MM.1S (cell line): ENCODE results near the gene SLC2A5.

Experiments used
- DNase-seq: peaks from one replicate; pipeline ENCODE4 v3.0.0-alpha.2; 2015
- H2AFZ ChIP-seq: fragments of 300-600 bp; sonication (generic); 2 replicates; pipeline ENCODE4 v1.6.0; 2016; ENCODE audit warnings: antibody characterized with exemption, low read length
- H3F3A ChIP-seq: fragments of 300-600 bp; sonication (generic); 2 replicates; pipeline ENCODE4 v1.6.1; 2016; ENCODE audit warnings: mild to moderate bottlenecking, antibody characterized with exemption, low read length, moderate library complexity, mixed read lengths; ENCODE audit not compliant: insufficient read depth
- H3K27ac ChIP-seq: fragments of 300-600 bp; sonication (generic); 2 replicates; pipeline ENCODE4 v1.5.1; 2016; ENCODE audit warnings: mild to moderate bottlenecking, low read length
- H3K27me3 ChIP-seq: fragments of 300-600 bp; sonication (generic); replicated peaks from 2 replicates; pipeline ENCODE4 v1.6.0; 2016; ENCODE audit warnings: low read length; ENCODE audit not compliant: insufficient read depth
- H3K36me3 ChIP-seq: fragments of 300-600 bp; sonication (generic); replicated peaks from 2 replicates; pipeline ENCODE4 v1.6.1; 2016; ENCODE audit warnings: mild to moderate bottlenecking, low read length, mixed read lengths; ENCODE audit not compliant: insufficient read depth
- H3K4me1 ChIP-seq: fragments of 300-600 bp; sonication (generic); 2 replicates; pipeline ENCODE4 v1.6.1; 2016; ENCODE audit warnings: low read length, mixed read lengths
- H3K4me2 ChIP-seq: fragments of 300-600 bp; sonication (generic); 2 replicates; pipeline ENCODE4 v1.6.0; 2016; ENCODE audit warnings: low read depth, low read length
- H3K4me3 ChIP-seq: fragments of 300-600 bp; sonication (generic); 2 replicates; pipeline ENCODE4 v1.5.1; 2016; ENCODE audit warnings: low read length, mixed read lengths
- H3K79me2 ChIP-seq: fragments of 300-600 bp; sonication (generic); 2 replicates; pipeline ENCODE4 v1.6.1; 2016; ENCODE audit warnings: mixed run types, low read length, mixed read lengths
- H3K9ac ChIP-seq: fragments of 300-600 bp; sonication (generic); 2 replicates; pipeline ENCODE4 v1.6.1; 2016; ENCODE audit warnings: low read length, mixed read lengths
- H3K9me2 ChIP-seq: fragments of 300-600 bp; sonication (generic); replicated peaks from 2 replicates; pipeline ENCODE4 v1.6.1; 2016; ENCODE audit warnings: mild to moderate bottlenecking, low read length, mixed read lengths; ENCODE audit not compliant: insufficient read depth
- H3K9me3 ChIP-seq: fragments of 300-600 bp; sonication (generic); replicated peaks from 2 replicates; pipeline ENCODE4 v1.6.1; 2016; ENCODE audit warnings: mild to moderate bottlenecking, low read length, mixed read lengths; ENCODE audit not compliant: insufficient read depth
- H4K20me1 ChIP-seq: fragments of 300-600 bp; sonication (generic); 2 replicates; pipeline ENCODE4 v1.6.1; 2016; ENCODE audit warnings: mild to moderate bottlenecking, low read length, moderate library complexity, mixed read lengths; ENCODE audit not compliant: insufficient read depth
- EZH2 ChIP-seq: fragments of 300-600 bp; sonication (generic); optimal IDR thresholded peaks from 2 replicates; pipeline ENCODE3; 2017; ENCODE audit warnings: low read depth, mild to moderate bottlenecking, antibody characterized with exemption, low read length, mixed read lengths
- EZH2phosphoT487 ChIP-seq: fragments of 300-600 bp; sonication (generic); IDR thresholded peaks from 2 replicates; pipeline ENCODE4 v1.6.1; 2018; ENCODE audit warnings: antibody characterized with exemption, low read length
- TF ChIP-seq, protein P1 (sequence below): fragments of 300-600 bp; sonication (generic); IDR thresholded peaks from 2 replicates; pipeline ENCODE4 v1.5.1; 2016; ENCODE audit warnings: antibody characterized with exemption, low read length, mixed read lengths

Gene SLC2A5

DNA sequence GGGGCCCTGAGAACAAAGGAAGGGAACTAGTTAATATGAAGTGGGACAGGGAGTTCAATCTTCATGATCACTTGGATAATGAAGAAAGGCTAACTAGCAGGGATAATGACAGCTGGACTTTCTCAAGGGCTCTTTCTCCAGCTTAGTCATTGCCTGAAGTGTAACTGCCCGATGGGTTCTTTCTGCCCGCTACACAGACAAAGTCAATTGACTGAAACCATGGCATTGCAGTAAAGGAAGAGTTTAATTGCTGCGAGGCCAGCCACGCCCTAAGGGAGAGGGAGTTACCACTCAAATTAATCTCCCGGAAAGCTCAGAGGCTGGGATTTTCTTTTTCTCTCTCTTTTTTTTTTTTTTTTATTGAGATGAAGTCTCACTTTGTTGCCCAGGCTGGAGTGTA is 16.6 kb upstream of the SLC2A5 start:
- no peak overlapping the region for H2AFZ ChIP-seq
- no peak for DNase-seq
- no peaks in the 10 kb centered on the region for H3K79me2 ChIP-seq
- no peaks in the 10 kb centered on the region for H3K9me2 ChIP-seq
- H3K36me3 ChIP-seq: no peaks in the 10 kb centered on the region
- TF ChIP-seq, protein P1, sequence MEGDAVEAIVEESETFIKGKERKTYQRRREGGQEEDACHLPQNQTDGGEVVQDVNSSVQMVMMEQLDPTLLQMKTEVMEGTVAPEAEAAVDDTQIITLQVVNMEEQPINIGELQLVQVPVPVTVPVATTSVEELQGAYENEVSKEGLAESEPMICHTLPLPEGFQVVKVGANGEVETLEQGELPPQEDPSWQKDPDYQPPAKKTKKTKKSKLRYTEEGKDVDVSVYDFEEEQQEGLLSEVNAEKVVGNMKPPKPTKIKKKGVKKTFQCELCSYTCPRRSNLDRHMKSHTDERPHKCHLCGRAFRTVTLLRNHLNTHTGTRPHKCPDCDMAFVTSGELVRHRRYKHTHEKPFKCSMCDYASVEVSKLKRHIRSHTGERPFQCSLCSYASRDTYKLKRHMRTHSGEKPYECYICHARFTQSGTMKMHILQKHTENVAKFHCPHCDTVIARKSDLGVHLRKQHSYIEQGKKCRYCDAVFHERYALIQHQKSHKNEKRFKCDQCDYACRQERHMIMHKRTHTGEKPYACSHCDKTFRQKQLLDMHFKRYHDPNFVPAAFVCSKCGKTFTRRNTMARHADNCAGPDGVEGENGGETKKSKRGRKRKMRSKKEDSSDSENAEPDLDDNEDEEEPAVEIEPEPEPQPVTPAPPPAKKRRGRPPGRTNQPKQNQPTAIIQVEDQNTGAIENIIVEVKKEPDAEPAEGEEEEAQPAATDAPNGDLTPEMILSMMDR: no peak
- TF ChIP-seq EZH2phosphoT487: no peak
- no peak for TF ChIP-seq EZH2
- H3K9ac ChIP-seq: no peak overlapping the region
- H3K27ac ChIP-seq: no peak overlapping the region
- no peak overlapping the region for H3K4me2 ChIP-seq
- peaks cover 6% of the 10 kb centered on the region for H3F3A ChIP-seq
- H3K4me3 ChIP-seq: no peak overlapping the region
- no peaks in the 10 kb centered on the region for H4K20me1 ChIP-seq
- no peaks in the 10 kb centered on the region for H3K9me3 ChIP-seq
- peaks cover 66% of the 10 kb centered on the region for H3K27me3 ChIP-seq
- peaks cover 14% of the 10 kb centered on the region; the same call in 1 of the 2 replicates for H3K4me1 ChIP-seq

- H3K36me3 ChIP-seq: no peaks in the 10 kb centered on the region
- no peak for DNase-seq
- H3K27me3 ChIP-seq: peaks cover 59% of the 10 kb centered on the region
- H3K9me2 ChIP-seq: no peaks in the 10 kb centered on the region
- no peaks in the 10 kb centered on the region for H4K20me1 ChIP-seq
- H3K9ac ChIP-seq: no peak overlapping the region
- no peaks in the 10 kb centered on the region for H3K79me2 ChIP-seq
- no peak overlapping the region for H3K4me2 ChIP-seq
- H3F3A ChIP-seq: peaks cover 12% of the 10 kb centered on the region
- H3K4me3 ChIP-seq: no peak overlapping the region
- H3K27ac ChIP-seq: no peak overlapping the region
- H2AFZ ChIP-seq: no peak overlapping the region
- TF ChIP-seq EZH2 (no peak), EZH2phosphoT487 (no peak)
- TF ChIP-seq, protein P1: no peak
- H3K9me3 ChIP-seq: no peaks in the 10 kb centered on the region
- H3K4me1 ChIP-seq: peaks cover 20% of the 10 kb centered on the region
Observed at GRCh38 chr1:9085306-9085940, 16.0 kb upstream of the SLC2A5 start.

GRCh38 chr1:9084906-9085305 is 15.5 kb upstream of the SLC2A5 start:
- no peaks in the 10 kb centered on the region for H4K20me1 ChIP-seq
- H3K36me3 ChIP-seq: no peaks in the 10 kb centered on the region
- H3F3A ChIP-seq: peaks cover 17% of the 10 kb centered on the region
- no peaks in the 10 kb centered on the region for H3K9me2 ChIP-seq
- no peak for DNase-seq
- H3K4me2 ChIP-seq: no peak overlapping the region
- no peak overlapping the region for H3K9ac ChIP-seq
- no peak overlapping the region for H2AFZ ChIP-seq
- no peaks in the 10 kb centered on the region for H3K79me2 ChIP-seq
- no peaks in the 10 kb centered on the region for H3K9me3 ChIP-seq
- H3K4me3 ChIP-seq: no peak overlapping the region
- peaks cover 22% of the 10 kb centered on the region for H3K4me1 ChIP-seq
- H3K27ac ChIP-seq: no peak overlapping the region
- TF ChIP-seq, protein P1: no peak
- TF ChIP-seq EZH2: no peak
- no peak for TF ChIP-seq EZH2phosphoT487
- peaks cover 56% of the 10 kb centered on the region for H3K27me3 ChIP-seq
